K562 (cell line): ENCODE data around the gene DYNLT2. TPM values are rescaled to one million over a fixed set of nuclear protein-coding genes. Genes with fewer than 3 reads are reported as not detected.
A peak's percentile ranks its signal among the peaks of the same experiment; 100 is the strongest.

Source experiments
- CBX2 ChIP-seq: fragments of 200-600 bp; sonication (generic); IDR thresholded peaks from one replicate; pipeline ENCODE4 v1.6.1; 2012; ENCODE audit warnings: mild to moderate bottlenecking, low read length, inconsistent platforms; ENCODE audit not compliant: insufficient read depth, poor library complexity, severe bottlenecking
- E2F5 ChIP-seq: sonication (generic); formaldehyde crosslinking; IDR thresholded peaks from 2 replicates; pipeline ENCODE4 v1.8.0; 2022; ENCODE audit warnings: mild to moderate bottlenecking, missing genetic modification reagents
- ELK3 ChIP-seq: fragments of 450-650 bp; formaldehyde crosslinking; IDR thresholded peaks from 2 replicates; pipeline ENCODE4 v1.4.0; 2020; ENCODE audit warnings: mild to moderate bottlenecking
- ESRRA ChIP-seq: fragments of 450-650 bp; IDR thresholded peaks from 2 replicates; pipeline ENCODE4 v1.6.1; 2014; ENCODE audit warnings: low read depth, mild to moderate bottlenecking, moderate library complexity, borderline replicate concordance
- SUPT5H ChIP-seq: fragments of 450-650 bp; IDR thresholded peaks from 2 replicates; pipeline ENCODE4 v1.6.1; 2016
- TAF1 ChIP-seq: IDR thresholded peaks from 2 replicates; pipeline ENCODE4 v1.6.1; 2011; ENCODE audit warnings: mild to moderate bottlenecking, low read length, moderate library complexity; ENCODE audit not compliant: insufficient read depth, control insufficient read depth, severe bottlenecking; ENCODE audit errors: extremely low read depth
- TCF7L2 ChIP-seq: fragments of 150-350 bp; IDR thresholded peaks from 2 replicates; pipeline ENCODE4 v1.6.1; 2016; ENCODE audit warnings: low read depth, mild to moderate bottlenecking, low read length, moderate library complexity
- U2AF2 ChIP-seq: fragments of 200-400 bp; formaldehyde crosslinking; optimal IDR thresholded peaks from 2 replicates; pipeline ENCODE3; 2017; ENCODE audit warnings: low read depth, mild to moderate bottlenecking, low read length
- WHSC1 ChIP-seq: IDR thresholded peaks from one replicate; pipeline ENCODE4 v1.6.1; 2012; ENCODE audit warnings: low read length, control low read depth, inconsistent platforms
- ZC3H11A ChIP-seq: IDR thresholded peaks from 2 replicates; pipeline ENCODE4 v1.6.1; 2012; ENCODE audit warnings: low read depth, low read length, improper control_type of control experiment
- ZNF407 ChIP-seq: fragments of 450-650 bp; IDR thresholded peaks from 2 replicates; pipeline ENCODE4 v1.6.1; 2016; ENCODE audit warnings: low read depth
- ZNF586 ChIP-seq: fragments of 450-650 bp; formaldehyde crosslinking; conservative IDR thresholded peaks from 2 replicates; pipeline ENCODE4 v1.4.0; 2020; ENCODE audit warnings: mild to moderate bottlenecking, moderate library complexity
- polyA plus RNA-seq, 8 experiments: library from polyadenylated mRNA; depleted of rRNA in 4 of 8; stranded (reverse) in 5 of 8; unstranded in 3 of 8; fragments of >200 nt; fragmentation: Nextera tagmentation in 2 of 8; fragmentation: Illumina TruSeq in 1 of 8; extraction: Ambion mirVana in 2 of 8; extraction: Trizol in 1 of 8; gene quantifications; 2 replicates each; pipeline versions ENCODE4 v1.2.1 to v1.2.3, GENCODE V29; 2011 to 2014; ENCODE audit warnings: inconsistent platforms in 1 of 8, missing spikeins in 1 of 8
- total RNA-seq, 7 experiments: library from RNA; depleted of rRNA in 6 of 7; stranded (reverse); fragments of >200 nt in 6 of 7; fragmentation: Illumina TruSeq in 2 of 7; extraction: Trizol in 2 of 7; gene quantifications; 2 replicates each; pipeline versions ENCODE4 v1.2.1 to v1.2.3, GENCODE V29; 2011 to 2021; ENCODE audit warnings: low replicate concordance in 1 of 7
- TF ChIP-seq, protein P1 (sequence below), 2 experiments: IDR thresholded peaks; 2 replicates each; pipeline ENCODE4 v1.6.1; 2012; ENCODE audit warnings: improper control_type of control experiment in 2 of 2, low read depth in 2 of 2, low read length in 2 of 2, borderline replicate concordance in 1 of 2

DYNLT2 gene
- total and polyA plus RNA-seq, 9 of the 15 experiments (the other 6 are each of a cell fraction or from before 2014, with no cell fraction given), result 2.0 to 12.8 (median 6.3) TPM

DNA sequence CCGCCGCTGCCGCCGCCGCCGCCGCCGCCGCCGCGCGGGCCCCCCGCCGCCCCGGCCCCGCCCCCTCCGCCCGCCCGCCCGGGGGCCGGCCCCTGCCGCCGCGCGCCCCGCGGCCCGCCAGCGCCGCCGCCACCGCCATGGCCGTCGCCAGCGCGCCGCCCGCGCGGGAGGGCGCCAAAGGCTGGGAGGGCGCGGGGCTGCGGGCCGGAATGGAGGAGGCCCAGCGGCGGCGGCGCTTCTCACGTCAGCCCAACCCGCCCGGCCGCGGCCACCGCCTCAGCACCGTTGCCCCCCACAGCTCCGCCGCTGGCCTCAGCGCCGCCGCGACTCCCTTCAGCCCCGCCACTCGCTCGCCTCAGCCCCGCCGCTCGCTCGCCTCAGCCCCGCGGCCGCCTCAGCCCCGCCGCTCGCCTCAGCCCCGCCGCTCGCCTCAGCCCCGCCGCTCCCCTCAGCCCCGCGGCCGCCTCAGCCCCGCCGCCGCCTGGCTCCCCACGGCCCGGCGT is 27.3 kb downstream of the DYNLT2 start (continued):
- TF ChIP-seq ELK3 (CRISPR knock-in tag) (no peak), ZC3H11A (no peak), SUPT5H (no peak), WHSC1 (no peak), ZNF586 (CRISPR knock-in tag) (no peak), ESRRA (no peak), U2AF2 (no peak), ZNF407 (no peak), CBX2 (no peak), TCF7L2 (no peak), E2F5 (CRISPR knock-in tag) (no peak), TAF1 (peak; percentile 7)
- TF ChIP-seq, protein P1, sequence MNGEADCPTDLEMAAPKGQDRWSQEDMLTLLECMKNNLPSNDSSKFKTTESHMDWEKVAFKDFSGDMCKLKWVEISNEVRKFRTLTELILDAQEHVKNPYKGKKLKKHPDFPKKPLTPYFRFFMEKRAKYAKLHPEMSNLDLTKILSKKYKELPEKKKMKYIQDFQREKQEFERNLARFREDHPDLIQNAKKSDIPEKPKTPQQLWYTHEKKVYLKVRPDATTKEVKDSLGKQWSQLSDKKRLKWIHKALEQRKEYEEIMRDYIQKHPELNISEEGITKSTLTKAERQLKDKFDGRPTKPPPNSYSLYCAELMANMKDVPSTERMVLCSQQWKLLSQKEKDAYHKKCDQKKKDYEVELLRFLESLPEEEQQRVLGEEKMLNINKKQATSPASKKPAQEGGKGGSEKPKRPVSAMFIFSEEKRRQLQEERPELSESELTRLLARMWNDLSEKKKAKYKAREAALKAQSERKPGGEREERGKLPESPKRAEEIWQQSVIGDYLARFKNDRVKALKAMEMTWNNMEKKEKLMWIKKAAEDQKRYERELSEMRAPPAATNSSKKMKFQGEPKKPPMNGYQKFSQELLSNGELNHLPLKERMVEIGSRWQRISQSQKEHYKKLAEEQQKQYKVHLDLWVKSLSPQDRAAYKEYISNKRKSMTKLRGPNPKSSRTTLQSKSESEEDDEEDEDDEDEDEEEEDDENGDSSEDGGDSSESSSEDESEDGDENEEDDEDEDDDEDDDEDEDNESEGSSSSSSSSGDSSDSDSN (IDR thresholded peaks at IDR 0.05; ENCODE audit: borderline replicate concordance in 1 of 2, low read depth in 2 of 2, low read length in 2 of 2), result 0 out of 4 replicates have a peak, but pooled peaks of 1 of the 2 experiments have one; percentile 17
